ENCODE measurements around the gene FCRLB. TPM values are rescaled to one million over a fixed set of nuclear protein-coding genes. Genes with fewer than 3 reads are reported as not detected.
A peak's percentile ranks its signal among the peaks of the same experiment; 100 is the strongest.
"Not testable (repeated sequence)": the region's sequence is repeated elsewhere in the genome, so short reads cannot be mapped to it uniquely, and the experiment has no call there.

The FCRLB gene
- total RNA-seq, 1 donor, result 1.0 TPM

- H3K27me3 ChIP-seq (ENCODE audit: insufficient read depth, low read length), result peaks cover 3% of the 10 kb centered on the region
- H3K9me3 ChIP-seq (ENCODE audit: low read depth, low read length), result no peaks in the 10 kb centered on the region
- H3K4me3 ChIP-seq (ENCODE audit: low read length), result peak within 1 kb of the TSS; percentile 97
- H3K4me1 ChIP-seq (ENCODE audit: insufficient read depth, low read length), result peaks cover 21% of the 10 kb centered on the region
Measured at GRCh38 chr1:161749509-161750407, 28.4 kb downstream of the FCRLB start, which contains the start of gene DUSP12. TSS of gene DUSP12 (plus strand) at chr1:161749786. CDS start at chr1:161749802, 16 bp downstream.

- Histone ChIP-seq H3K27me3 (ENCODE audit: insufficient read depth, low read length) (no peaks in the 10 kb centered on the region), H3K9me3 (ENCODE audit: low read depth, low read length) (no peaks in the 10 kb centered on the region), H3K4me1 (ENCODE audit: insufficient read depth, low read length) (peaks cover 28% of the 10 kb centered on the region), H3K4me3 (ENCODE audit: low read length) (no peak overlapping the region)
Measured at GRCh38 chr1:161763522-161764098, 42.3 kb downstream of the FCRLB start.

- peak within 1 kb of the TSS; percentile 82 for H3K4me3 ChIP-seq (ENCODE audit: low read length)
- peaks cover 54% of the 10 kb centered on the region for H3K4me1 ChIP-seq (ENCODE audit: insufficient read depth, low read length)
- no peaks in the 10 kb centered on the region for H3K9me3 ChIP-seq (ENCODE audit: low read depth, low read length)
Measured at GRCh38 chr1:161766102-161766981, 45.0 kb downstream of the FCRLB start, which contains the start of gene ATF6. TSS of gene ATF6 (plus strand) at chr1:161766320. CDS start at chr1:161766361, 41 bp downstream.

GRCh38 chr1:161768461-161768860, 47.1 kb downstream of the FCRLB start:
- Histone ChIP-seq H3K27me3 (ENCODE audit: insufficient read depth, low read length) (no peaks in the 10 kb centered on the region), H3K4me1 (ENCODE audit: insufficient read depth, low read length) (peaks cover 75% of the 10 kb centered on the region), H3K9me3 (ENCODE audit: low read depth, low read length) (no peaks in the 10 kb centered on the region), H3K4me3 (ENCODE audit: low read length) (no peak overlapping the region)

More at GRCh38 chr1:161766102-161766981, 45.0 kb downstream of the FCRLB start, which contains the start of gene ATF6:
- H3K27me3 ChIP-seq (ENCODE audit: insufficient read depth, low read length), result no peaks in the 10 kb centered on the region

GRCh38 chr1:161768986-161769672, 47.8 kb downstream of the FCRLB start:
- Histone ChIP-seq H3K9me3 (ENCODE audit: low read depth, low read length) (no peaks in the 10 kb centered on the region), H3K4me1 (ENCODE audit: insufficient read depth, low read length) (peaks cover 80% of the 10 kb centered on the region), H3K27me3 (ENCODE audit: insufficient read depth, low read length) (no peaks in the 10 kb centered on the region), H3K4me3 (ENCODE audit: low read length) (no peak overlapping the region)

GRCh38 chr1:161769673-161770045, 48.3 kb downstream of the FCRLB start:
- not testable (repeated sequence) for H3K4me3 ChIP-seq (ENCODE audit: low read length); H3K27me3 ChIP-seq (ENCODE audit: insufficient read depth, low read length); H3K9me3 ChIP-seq (ENCODE audit: low read depth, low read length)
- H3K4me1 ChIP-seq (ENCODE audit: insufficient read depth, low read length), result peaks cover 80% of the 10 kb centered on the region

- Histone ChIP-seq H3K4me3 (ENCODE audit: low read length) (no peak overlapping the region), H3K27me3 (ENCODE audit: insufficient read depth, low read length) (no peaks in the 10 kb centered on the region), H3K9me3 (ENCODE audit: low read depth, low read length) (no peaks in the 10 kb centered on the region), H3K4me1 (ENCODE audit: insufficient read depth, low read length) (peaks cover 78% of the 10 kb centered on the region)
Measured at GRCh38 chr1:161770250-161770649, 48.9 kb downstream of the FCRLB start.

GRCh38 chr1:161771161-161771560, 49.8 kb downstream of the FCRLB start:
- no peak overlapping the region for H3K4me3 ChIP-seq (ENCODE audit: low read length)
- H3K4me1 ChIP-seq (ENCODE audit: insufficient read depth, low read length), result peaks cover 79% of the 10 kb centered on the region
- H3K9me3 ChIP-seq (ENCODE audit: low read depth, low read length), result no peaks in the 10 kb centered on the region
- H3K27me3 ChIP-seq (ENCODE audit: insufficient read depth, low read length), result no peaks in the 10 kb centered on the region

- peaks cover 75% of the 10 kb centered on the region for H3K4me1 ChIP-seq (ENCODE audit: insufficient read depth, low read length)
- no peaks in the 10 kb centered on the region for H3K27me3 ChIP-seq (ENCODE audit: insufficient read depth, low read length)
- no peak overlapping the region for H3K4me3 ChIP-seq (ENCODE audit: low read length)
Measured at GRCh38 chr1:161771973-161772372, 50.6 kb downstream of the FCRLB start.

GRCh38 chr1:161772397-161772796, 51.1 kb downstream of the FCRLB start:
- Histone ChIP-seq H3K9me3 (ENCODE audit: low read depth, low read length) (no peaks in the 10 kb centered on the region), H3K27me3 (ENCODE audit: insufficient read depth, low read length) (no peaks in the 10 kb centered on the region), H3K4me1 (ENCODE audit: insufficient read depth, low read length) (peaks cover 71% of the 10 kb centered on the region), H3K4me3 (ENCODE audit: low read length) (no peak overlapping the region)

More at GRCh38 chr1:161771973-161772372, 50.6 kb downstream of the FCRLB start:
- no peaks in the 10 kb centered on the region for H3K9me3 ChIP-seq (ENCODE audit: low read depth, low read length)

- Histone ChIP-seq H3K9me3 (ENCODE audit: low read depth, low read length) (no peaks in the 10 kb centered on the region), H3K27me3 (ENCODE audit: insufficient read depth, low read length) (no peaks in the 10 kb centered on the region), H3K4me3 (ENCODE audit: low read length) (no peak overlapping the region), H3K4me1 (ENCODE audit: insufficient read depth, low read length) (peaks cover 57% of the 10 kb centered on the region)
Measured at GRCh38 chr1:161773791-161774190, 52.4 kb downstream of the FCRLB start.

- no peak overlapping the region for H3K4me3 ChIP-seq (ENCODE audit: low read length)
- no peaks in the 10 kb centered on the region for H3K9me3 ChIP-seq (ENCODE audit: low read depth, low read length)
- H3K27me3 ChIP-seq (ENCODE audit: insufficient read depth, low read length), result no peaks in the 10 kb centered on the region
- peaks cover 23% of the 10 kb centered on the region for H3K4me1 ChIP-seq (ENCODE audit: insufficient read depth, low read length)
Measured at GRCh38 chr1:161777261-161777660, 55.9 kb downstream of the FCRLB start.
